GM21515 (cell line): Measurements from ENCODE around the gene CABLES1.
"Not testable (repeated sequence)": the region's sequence is repeated elsewhere in the genome, so short reads cannot be mapped to it uniquely, and the experiment has no call there.

Experiments used
- ATAC-seq: cut with Tn5 transposase; IDR thresholded peaks from one replicate; pipeline ENCODE4 v1.9.1; 2021; ENCODE audit not compliant: unreplicated experiment

CABLES1 gene, protein sequence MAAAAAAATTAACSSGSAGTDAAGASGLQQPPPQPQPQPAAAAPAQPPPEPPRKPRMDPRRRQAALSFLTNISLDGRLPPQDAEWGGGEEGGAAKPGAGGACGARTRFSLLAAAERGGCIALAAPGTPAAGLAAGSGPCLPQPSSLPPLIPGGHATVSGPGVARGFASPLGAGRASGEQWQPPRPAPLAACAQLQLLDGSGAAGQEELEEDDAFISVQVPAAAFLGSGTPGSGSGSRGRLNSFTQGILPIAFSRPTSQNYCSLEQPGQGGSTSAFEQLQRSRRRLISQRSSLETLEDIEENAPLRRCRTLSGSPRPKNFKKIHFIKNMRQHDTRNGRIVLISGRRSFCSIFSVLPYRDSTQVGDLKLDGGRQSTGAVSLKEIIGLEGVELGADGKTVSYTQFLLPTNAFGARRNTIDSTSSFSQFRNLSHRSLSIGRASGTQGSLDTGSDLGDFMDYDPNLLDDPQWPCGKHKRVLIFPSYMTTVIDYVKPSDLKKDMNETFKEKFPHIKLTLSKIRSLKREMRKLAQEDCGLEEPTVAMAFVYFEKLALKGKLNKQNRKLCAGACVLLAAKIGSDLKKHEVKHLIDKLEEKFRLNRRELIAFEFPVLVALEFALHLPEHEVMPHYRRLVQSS

DNA sequence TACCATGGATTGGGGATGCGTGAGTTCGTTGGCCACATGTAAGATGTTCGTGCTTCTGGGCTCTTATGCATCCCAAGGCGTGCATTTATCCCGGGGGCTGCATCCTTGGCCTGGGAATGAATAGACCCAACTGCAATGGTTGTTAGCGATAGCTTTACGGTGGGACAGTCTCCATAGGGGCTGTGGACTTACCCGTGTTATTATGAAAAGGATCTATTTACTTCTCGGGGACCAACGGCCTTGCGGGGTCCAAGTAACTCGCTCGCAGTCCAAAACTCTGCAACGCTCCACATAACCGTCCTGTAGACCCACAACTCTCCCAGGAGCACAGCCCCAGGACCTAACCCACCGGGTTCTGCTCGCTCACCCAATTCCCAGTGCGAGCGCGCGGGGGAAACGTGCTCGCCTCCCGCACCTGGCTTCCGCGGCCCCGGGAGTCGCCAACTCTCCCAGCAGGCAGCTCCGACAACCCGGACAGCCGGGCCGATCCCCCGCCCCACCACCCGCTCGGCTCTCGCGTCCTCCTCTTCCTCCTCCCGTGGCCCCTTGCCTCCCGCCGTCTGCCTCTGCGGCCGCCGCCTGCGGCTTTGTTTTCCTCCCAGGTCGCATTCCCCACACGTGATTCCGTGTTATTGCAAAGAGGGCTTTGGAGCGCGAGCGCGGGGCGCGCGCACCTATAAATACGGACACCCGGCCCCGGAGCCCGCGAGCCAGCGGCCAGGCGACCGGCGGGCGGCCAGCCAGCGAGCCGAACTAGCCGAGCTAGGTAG lies at the start of gene CABLES1:
TSS of gene CABLES1 (plus strand) at position 706 of the 770 bp plus-strand sequence. CDS start 278 bp downstream, outside the sequence.
- no peak for ATAC-seq

DNA sequence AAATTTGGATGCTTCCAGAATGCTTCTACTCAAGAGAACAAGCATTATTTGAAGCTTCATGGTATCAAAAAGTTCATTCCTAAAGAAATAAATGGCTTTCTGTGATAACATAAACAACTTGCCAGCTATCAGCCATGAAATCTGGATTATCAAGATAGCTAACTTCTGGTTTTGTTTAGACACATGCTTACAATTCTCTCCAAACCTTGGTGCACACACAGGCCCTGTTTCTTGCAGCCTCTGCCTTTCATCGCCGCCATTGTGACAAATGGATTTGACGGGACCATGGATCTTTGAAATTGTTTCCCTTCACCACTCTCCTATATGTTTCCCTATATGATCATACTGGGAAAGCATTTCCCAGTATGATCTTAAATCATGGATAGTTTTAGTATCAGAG lies 47.9 kb upstream of the CABLES1 start:
- ATAC-seq = no peak

DNA sequence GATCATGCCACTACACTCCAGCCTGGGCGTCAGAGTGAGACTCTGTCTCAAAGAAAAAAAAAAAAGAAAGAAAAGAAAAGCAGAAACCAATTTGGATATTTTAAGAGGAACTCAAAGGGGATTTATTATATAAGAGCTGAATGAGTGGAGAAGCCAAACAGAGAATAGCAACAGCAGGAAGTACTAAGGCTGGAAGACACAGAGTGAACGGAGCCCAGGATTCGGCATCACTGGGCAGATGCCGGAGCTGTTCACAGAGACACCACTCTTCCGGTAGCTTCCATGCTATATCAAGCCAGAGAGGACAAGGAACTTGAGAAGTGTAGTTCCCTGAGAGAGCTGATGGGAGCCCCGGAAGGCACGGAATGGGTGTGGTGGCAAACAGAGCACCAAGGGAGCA lies 47.0 kb upstream of the CABLES1 start:
- no peak for ATAC-seq

DNA sequence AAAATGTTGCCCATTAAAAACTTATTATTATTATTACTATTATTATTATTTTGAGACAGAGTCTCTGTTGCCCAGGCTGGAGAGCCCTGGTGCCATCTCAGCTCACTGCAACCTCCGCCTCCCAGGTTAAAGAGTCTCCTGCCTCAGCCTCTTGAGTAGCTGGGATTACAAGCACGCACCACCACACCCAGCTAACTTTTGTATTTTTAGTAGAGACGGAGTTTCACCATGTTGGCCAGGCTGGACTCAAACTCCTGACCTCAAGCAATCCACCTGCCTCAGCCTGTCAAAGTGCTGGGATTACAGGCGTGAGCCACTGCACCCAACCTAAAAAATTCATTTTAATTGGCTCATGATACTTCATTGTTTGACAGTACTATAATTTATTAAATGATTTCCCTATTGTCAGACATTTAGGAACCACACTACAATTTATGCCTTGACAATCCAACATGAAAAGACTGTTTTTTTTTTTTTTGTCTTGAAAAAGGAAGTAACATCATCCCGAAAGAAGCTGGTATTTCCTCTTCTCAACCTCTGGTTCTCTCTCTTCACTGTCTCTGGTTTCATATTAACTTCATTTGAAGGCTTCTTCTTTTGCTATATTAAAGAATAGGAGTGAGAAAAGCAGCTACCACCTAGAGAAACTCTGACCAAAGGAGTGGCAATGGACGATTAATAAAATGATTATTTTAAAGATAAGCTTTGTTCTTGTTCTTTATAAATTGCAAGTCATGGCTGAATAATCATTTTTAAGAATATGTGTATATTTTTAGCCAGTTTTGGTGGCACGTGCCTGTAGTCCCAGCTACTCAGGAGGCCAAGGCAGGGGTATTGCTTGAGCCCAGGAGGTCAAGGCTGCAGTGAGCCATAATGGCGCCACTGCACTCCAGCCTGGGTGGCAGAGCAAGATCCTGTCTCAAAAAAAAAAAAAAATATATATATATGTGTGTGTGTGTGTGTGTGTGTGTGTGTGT lies 44.0 kb upstream of the CABLES1 start:
- not testable (repeated sequence) for ATAC-seq

DNA sequence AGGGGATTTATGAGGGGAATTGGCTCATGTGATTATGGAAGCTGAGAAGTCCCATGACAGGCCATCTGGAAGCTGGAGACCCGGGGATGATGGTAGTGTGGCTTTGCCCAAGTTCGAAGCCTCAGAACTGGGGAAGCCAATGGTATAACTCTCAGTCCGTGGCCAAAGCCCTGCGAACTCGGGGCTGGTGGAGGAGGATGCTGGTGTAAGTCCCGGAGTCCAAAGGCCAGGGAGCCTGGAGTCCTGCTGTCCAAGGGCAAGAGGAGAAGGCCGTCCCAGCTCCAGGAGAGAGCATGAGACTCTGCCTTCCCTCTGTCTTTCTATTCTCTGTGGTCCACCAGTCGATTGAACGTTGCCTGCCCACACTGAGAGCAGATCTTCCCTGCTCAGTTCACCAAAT lies 43.2 kb upstream of the CABLES1 start:
- ATAC-seq = no peak

DNA sequence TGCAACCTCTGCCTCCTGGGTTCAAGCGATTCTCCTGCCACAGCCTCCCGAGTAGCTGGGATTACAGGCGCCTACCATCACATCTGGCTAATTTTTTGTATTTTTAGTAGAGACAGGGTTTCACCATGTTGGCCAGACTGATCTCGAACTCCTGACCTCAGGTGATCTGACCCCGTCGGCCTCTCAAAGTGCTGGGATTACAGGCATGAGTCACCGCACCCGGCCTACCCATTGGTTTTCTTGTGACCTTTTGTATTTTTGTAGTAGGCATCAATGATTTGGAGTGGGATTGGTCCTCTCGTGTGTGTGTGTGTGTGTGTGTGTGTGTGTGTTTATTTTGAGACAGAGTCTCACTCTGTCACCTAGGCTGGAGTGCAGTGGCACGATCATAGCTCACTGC lies 42.2 kb upstream of the CABLES1 start:
- not testable (repeated sequence) for ATAC-seq

DNA sequence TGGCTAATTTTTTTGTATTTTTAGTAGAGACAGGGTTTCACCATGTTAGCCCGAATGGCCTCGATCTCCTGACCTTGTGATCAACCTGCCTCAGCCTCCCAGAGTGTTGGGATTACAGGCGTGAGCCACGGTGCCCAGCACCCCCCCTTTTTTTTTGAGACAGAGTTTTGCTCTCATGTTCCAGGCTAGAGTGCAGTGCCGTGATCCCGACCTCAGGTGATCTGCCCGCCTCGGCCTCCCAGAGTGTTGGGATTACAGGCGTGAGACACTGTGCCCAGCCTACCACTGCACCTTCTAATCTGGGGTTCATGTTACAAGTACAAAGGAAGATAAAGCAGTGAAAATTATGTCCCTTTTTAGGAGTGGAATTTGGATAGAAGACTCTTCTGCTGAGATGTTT lies 41.5 kb upstream of the CABLES1 start:
- ATAC-seq = no peak

DNA sequence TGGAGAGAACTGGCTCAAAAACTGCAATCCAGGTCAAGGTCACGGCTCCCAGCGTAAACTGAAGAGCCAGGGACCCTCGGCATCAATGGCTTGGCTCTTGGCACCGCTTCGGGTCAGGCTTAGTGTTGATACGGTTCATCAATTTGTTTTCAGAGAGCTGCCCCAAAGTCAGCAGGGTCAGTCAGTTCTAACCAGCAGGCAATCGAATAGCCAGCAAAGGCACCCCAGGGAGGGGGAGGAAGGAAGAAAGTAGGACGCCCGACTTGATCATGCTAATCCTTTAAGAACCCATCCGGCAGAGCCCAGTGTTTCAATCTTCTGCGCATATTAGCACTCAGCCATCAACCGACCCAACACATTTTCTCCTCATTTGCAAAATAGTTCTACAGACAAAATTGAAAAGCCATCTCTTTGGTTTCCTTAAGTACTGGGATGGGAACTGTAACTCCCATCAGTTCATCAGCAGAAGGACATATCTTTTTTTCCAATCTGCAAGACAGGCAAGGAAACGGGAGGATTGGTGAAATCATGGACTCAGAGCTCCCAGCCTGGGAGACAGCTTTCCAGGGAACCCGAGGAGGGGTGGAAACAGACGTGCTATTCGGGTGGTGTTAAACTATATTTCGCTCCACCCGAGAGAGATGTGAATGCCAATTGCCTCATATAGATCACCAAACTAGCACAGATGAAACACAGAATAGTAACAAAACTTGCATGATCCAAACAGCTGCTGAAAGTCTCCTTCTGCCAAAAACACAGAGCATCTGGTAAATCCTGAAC lies 40.7 kb upstream of the CABLES1 start:
- no peak for ATAC-seq

DNA sequence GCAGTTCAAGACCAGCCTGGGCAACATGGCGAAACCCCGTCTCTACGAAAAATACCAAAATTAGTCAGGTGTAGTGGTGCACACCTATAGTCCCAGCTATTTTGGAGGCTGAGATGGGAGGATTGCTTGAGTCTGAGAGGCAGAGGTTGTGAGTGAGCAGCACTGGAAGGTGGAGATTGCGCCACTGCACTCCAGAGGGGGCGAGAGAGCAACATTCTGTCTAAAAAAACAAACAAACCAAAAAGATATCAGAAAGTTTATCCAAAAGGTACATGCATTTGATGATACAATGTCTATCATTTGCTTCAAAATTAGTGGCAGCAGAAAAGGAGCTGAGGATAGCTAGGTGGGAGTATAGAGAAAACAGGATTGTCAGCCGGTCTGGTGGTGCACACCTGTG lies 39.8 kb upstream of the CABLES1 start:
- no peak for ATAC-seq

DNA sequence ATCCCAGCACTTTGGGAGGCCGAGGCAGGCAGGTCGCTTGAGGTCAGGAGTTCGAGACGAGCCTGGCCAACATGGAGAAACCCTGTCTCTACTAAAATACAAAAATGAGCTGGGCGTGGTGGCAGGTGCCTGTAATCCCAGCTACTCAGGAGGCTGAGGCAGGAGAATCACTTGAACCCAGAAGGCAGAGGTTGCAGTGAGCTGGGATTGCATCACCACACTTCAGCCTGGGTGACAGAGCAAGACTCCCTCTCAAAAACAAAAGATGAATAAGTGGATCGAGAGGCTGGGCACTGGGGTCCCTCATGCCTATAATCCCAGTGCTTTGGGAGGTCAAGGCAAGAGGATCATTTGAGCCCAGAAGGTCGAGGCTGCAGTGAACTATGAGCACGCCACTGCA lies 38.3 kb upstream of the CABLES1 start:
- ATAC-seq = not testable (repeated sequence)

DNA sequence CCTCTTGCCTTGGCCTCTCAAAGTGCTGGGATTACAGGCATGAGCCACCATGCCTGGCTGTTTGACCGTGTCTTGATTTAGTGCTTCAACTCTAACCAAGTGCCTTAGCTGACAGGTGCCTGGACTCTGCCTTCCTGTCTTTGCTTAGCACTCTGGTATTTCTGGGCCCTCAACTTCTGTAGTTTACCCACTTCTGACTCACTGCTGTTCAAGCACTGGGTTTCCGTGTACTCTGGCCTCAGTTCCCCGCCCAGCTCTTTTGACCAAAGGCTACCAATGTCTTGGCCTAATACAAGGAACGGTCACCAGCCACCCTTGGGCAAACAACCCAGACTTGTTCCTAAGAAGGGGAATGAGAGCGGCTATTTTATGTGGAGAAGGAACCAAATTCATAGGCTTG lies 35.7 kb upstream of the CABLES1 start:
- no peak for ATAC-seq

DNA sequence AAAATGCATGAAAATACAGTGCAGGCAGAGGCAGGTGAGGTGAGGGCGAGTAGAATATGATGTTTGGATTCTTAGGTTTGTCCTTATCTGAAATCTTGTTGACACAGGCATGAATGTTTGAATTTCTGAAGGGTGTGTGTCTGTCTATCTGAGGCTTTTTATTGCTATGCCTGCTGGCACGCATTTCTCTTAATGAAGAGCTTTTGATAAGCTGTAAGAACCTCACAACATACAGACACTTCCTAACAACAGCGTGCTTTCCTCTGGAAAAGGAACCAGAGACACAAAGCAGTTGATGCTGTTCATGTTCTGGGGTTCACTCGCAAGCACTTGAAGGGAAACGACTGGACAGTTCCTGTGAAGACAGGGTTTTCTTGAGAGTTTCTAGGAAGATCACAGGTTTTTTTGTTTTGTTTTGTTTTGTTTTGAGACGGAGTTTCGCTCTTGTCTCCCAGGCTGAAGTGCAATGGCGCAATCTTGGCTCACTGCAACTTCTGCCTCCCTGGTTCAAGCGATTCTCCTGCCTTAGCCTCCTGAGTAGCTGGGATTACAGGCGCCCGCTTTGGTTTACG lies 33.3 kb upstream of the CABLES1 start:
- no peak for ATAC-seq

DNA sequence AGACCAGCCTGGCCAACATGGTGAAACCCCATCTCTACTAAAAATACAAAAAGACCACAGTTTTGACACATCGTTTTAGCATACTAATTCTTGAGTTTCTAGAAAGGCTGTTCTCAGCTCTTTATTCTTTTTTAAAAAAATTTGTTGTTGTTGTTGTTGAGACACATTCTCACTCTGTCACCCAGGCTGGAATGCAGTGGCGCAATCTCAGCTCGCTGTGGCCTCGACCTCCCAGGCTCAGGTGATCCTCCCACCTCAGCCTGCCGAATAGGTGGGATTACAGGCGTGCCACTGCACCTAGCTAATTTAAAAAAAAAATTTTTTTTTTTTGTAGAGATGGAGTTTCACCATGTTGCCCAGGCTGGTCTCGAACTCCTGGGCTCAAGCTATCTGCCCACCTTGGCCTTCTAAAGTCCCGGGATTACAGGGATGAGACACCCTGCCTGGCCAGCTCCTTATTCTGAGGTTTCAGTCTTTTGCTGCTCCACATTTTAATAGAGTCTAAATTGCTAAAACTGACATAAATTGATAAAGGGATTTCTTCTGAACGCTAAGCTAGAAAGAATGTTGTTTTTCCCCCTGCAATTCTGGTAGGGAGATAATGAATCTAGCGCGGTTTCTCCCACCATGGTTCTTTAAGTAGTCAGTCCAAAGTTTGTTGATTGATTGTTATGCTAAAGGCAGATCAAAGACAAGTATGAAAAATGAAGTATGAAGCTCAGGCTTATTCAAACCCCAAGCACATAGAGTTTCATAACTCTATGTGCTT lies 32.6 kb upstream of the CABLES1 start:
- no peak for ATAC-seq

DNA sequence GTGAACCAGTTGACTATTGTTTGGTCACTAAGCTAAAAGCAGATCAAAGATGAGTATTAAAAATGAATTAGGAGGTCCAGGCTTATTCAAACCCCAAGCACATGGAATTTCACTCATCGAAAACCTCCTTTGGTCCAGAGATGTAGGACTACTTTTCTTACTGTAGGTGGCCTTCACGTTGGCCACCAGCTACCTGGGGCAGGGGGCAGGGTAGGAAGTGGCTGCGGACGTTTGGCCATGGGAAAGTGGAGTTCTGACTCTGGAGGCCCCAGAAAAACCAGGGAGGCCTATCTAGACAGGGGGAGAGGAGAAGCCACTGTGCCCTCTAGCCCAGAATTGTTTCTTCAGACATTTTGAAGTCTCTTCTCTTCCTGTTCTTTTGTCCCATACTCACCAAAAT lies 31.8 kb upstream of the CABLES1 start:
- ATAC-seq = no peak

DNA sequence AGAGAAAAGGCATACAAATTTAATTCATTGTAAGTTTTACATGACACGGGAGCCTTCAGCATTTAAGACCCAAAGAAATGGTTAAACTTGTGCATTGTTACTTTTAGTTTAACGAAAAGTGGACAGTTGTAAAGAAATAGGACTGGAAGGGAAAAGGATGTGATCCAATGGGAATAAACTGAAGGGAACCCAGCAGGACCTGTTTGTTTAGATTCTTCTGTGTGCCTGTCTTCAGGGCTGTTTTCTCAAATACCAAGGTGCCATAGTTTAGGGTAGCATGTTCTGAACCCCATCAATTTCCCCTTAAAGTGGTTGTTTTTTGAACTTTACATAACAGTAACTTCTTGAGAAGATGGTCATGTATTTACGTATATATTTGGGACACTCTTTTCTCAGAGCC lies 30.3 kb upstream of the CABLES1 start:
- ATAC-seq = no peak

DNA sequence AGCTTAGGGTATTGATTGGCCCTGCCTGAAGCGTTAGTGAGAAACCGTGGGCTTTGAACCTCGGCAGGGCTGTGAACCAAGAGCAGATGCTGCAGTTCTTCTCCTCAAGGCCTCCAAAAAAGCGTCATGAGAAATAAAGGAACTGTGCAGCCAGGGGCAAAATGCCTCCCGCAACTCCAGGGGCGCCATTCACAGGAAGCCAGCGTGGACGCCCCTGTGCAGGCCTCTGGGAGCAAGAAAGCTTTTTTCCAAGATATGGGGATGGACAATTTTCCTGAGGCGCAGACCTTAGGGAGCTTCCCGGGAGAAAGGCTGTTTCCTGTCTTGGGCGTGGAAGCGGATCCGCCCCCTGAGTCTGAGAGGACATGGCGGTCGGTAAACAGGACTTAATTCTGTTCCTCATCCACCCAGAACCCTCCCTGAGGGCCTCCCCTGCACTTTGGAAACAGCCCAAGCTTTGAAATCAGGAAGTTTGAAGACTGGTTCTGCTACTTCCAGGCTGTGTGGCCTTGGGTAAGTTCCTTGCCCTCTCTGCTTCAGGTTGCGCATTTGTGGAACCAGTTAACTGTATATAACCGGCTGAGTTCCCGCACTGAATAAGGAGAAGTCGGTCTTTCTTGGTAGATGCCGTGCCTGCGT lies 29.6 kb upstream of the CABLES1 start:
- no peak for ATAC-seq

DNA sequence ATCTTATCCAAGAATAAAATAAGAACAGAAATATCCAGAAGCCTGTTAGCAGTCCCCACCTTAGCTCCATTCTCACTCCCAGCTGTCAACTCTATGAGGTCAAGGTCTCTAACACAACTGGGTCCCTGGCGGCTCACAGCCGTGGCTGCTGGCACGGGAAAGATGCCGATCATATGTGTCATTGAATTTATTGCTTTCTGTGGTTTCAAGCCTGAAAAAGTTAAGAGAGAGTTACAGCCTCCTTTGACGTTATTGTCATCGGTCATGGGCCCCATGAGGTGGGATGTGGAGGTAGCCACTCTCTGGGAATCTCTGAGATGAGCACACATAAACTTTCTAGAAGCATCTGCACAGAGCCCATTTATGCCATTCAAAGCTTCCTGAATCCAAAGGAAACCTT lies 28.7 kb upstream of the CABLES1 start:
- no peak for ATAC-seq

DNA sequence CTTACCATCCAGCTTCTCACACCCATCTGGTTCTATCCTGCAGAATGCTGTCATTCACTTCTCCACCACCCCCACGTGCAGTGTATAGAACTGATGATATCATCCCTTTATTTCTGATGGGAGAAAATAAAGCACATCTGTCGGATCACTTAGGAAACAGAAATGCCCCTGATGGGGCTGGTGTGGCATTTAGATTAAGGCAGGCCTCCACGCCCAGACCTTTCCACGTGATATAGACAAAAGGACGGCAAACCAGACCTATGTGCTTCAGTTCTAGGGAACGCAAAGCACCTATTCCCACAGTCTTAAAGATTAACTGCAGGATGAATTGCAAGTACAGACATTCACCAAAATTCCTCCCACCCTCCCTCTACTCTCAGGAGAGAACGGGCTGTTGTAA lies 27.6 kb upstream of the CABLES1 start:
- no peak for ATAC-seq
